SK-N-SH treated with all-trans-retinoic acid at 6 μM for 48 hours (cell line): Measurements from ENCODE around the gene ZNF689.

Experiments used
- ATAC-seq: fragments of 200-7000 bp; cut with Tn5 transposase; 3 replicates; pipeline ENCODE4 v1.9.1; 2020; ENCODE audit warnings: mild to moderate bottlenecking, moderate library complexity
- ARNTL ChIP-seq: fragments of 450-650 bp; formaldehyde crosslinking; IDR thresholded peaks from 2 replicates; pipeline ENCODE4 v1.5.0; 2020; ENCODE audit warnings: low read depth, mild to moderate bottlenecking, moderate library complexity, borderline replicate concordance
- BACH2 ChIP-seq: fragments of 250-450 bp; sonication (Bioruptor Pico); IDR thresholded peaks from 2 replicates; pipeline ENCODE4 v1.9.0; 2021; ENCODE audit warnings: mild to moderate bottlenecking, borderline replicate concordance
- CSDC2 ChIP-seq: fragments of 250-450 bp; sonication (Bioruptor Pico); IDR thresholded peaks from 2 replicates; pipeline ENCODE4 v1.5.0; 2020; ENCODE audit warnings: mild to moderate bottlenecking, moderate library complexity
- ESRRG ChIP-seq: fragments of 250-450 bp; sonication (Bioruptor Pico); IDR thresholded peaks from 2 replicates; pipeline ENCODE4 v1.6.1; 2021; ENCODE audit warnings: mild to moderate bottlenecking
- GLIS3 ChIP-seq: fragments of 250-450 bp; sonication (Bioruptor Pico); IDR thresholded peaks from 2 replicates; pipeline ENCODE4 v1.5.0; 2020; ENCODE audit warnings: mild to moderate bottlenecking, moderate library complexity
- ISL1 ChIP-seq: fragments of 250-450 bp; sonication (Bioruptor Pico); IDR thresholded peaks from 2 replicates; pipeline ENCODE4 v2.1.2; 2022; ENCODE audit warnings: mild to moderate bottlenecking, moderate library complexity
- PPARA ChIP-seq: fragments of 250-450 bp; sonication (Bioruptor Pico); IDR thresholded peaks from 2 replicates; pipeline ENCODE4 v1.5.0; 2020; ENCODE audit warnings: mild to moderate bottlenecking, borderline replicate concordance
- SNAI2 ChIP-seq: fragments of 250-450 bp; sonication (Bioruptor Pico); IDR thresholded peaks from 2 replicates; pipeline ENCODE4 v1.5.0; 2020; ENCODE audit warnings: mild to moderate bottlenecking, moderate library complexity
- TCF4 ChIP-seq: fragments of 250-450 bp; sonication (Bioruptor Pico); IDR thresholded peaks from 2 replicates; pipeline ENCODE4 v1.8.0; 2021; ENCODE audit warnings: mild to moderate bottlenecking, moderate library complexity, borderline replicate concordance
- TOX ChIP-seq: fragments of 250-450 bp; sonication (Bioruptor Pico); IDR thresholded peaks from 2 replicates; pipeline ENCODE4 v1.8.0; 2021; ENCODE audit warnings: mild to moderate bottlenecking, moderate library complexity, borderline replicate concordance
- ZC3H10 ChIP-seq: fragments of 250-450 bp; sonication (Bioruptor Pico); IDR thresholded peaks from 2 replicates; pipeline ENCODE4 v1.5.1; 2021; ENCODE audit warnings: mild to moderate bottlenecking, moderate library complexity
- ZFP3 ChIP-seq: fragments of 250-450 bp; sonication (Bioruptor Pico); IDR thresholded peaks from 2 replicates; pipeline ENCODE4 v1.5.0; 2020; ENCODE audit warnings: mild to moderate bottlenecking, moderate library complexity
- ZFP30 ChIP-seq: fragments of 450-650 bp; formaldehyde crosslinking; IDR thresholded peaks from 2 replicates; pipeline ENCODE4 v1.5.0; 2022; ENCODE audit warnings: mild to moderate bottlenecking, moderate library complexity
- ZNF565 ChIP-seq: fragments of 450-650 bp; formaldehyde crosslinking; conservative IDR thresholded peaks from 2 replicates; pipeline ENCODE4 v1.5.0; 2020; ENCODE audit warnings: low read depth, mild to moderate bottlenecking, moderate library complexity
- ZNF70 ChIP-seq: fragments of 450-650 bp; formaldehyde crosslinking; IDR thresholded peaks from 2 replicates; pipeline ENCODE4 v1.5.0; 2020; ENCODE audit warnings: mild to moderate bottlenecking, moderate library complexity
- ZNF8 ChIP-seq: fragments of 450-650 bp; formaldehyde crosslinking; IDR thresholded peaks from 2 replicates; pipeline ENCODE4 v1.5.0; 2020; ENCODE audit warnings: mild to moderate bottlenecking, moderate library complexity
- TF ChIP-seq, protein P1 (sequence below): fragments of 250-450 bp; sonication (Bioruptor Pico); IDR thresholded peaks from 2 replicates; pipeline ENCODE4 v1.5.1; 2020; ENCODE audit warnings: low read depth, mild to moderate bottlenecking, moderate library complexity
- TF ChIP-seq, protein P2 (sequence below): fragments of 250-450 bp; sonication (Bioruptor Pico); IDR thresholded peaks from 2 replicates; pipeline ENCODE4 v1.5.1; 2021; ENCODE audit warnings: mild to moderate bottlenecking, moderate library complexity
- TF ChIP-seq, protein P3 (sequence below): fragments of 250-450 bp; sonication (Bioruptor Pico); IDR thresholded peaks from 2 replicates; pipeline ENCODE4 v1.8.0; 2021; ENCODE audit warnings: low read depth, mild to moderate bottlenecking, moderate library complexity, borderline replicate concordance
- TF ChIP-seq, protein P4 (sequence below): fragments of 250-450 bp; sonication (Bioruptor Pico); IDR thresholded peaks from 2 replicates; pipeline ENCODE4 v1.5.0; 2020; ENCODE audit warnings: mild to moderate bottlenecking, moderate library complexity

Gene ZNF689

DNA sequence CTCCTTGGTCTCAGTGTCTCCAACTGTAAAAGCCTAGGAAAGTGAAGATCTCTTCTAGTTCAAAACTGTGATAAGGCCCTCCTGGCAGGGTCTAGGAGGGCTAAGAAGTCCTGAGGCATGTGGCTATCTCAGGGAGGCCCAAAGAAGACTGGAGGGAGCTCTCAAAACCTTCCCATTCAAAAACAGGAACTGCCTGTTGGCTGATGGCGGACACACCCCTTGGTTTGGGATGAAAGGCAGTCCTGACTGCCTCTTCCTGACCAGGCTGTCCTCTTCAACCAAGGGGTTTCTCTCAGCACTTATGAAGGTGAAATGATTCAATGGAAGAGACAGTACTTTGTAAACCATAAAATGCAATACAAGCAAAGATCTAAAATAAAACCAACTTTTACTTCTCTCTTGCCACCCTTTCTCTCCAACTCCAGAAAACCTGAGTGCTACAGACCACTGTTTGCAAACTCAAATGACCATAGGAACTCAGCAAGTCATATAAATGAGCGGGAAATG, 56.7 kb downstream of the ZNF689 start:
- ATAC-seq, result no peak
- TF ChIP-seq ZNF565, result no peak

DNA sequence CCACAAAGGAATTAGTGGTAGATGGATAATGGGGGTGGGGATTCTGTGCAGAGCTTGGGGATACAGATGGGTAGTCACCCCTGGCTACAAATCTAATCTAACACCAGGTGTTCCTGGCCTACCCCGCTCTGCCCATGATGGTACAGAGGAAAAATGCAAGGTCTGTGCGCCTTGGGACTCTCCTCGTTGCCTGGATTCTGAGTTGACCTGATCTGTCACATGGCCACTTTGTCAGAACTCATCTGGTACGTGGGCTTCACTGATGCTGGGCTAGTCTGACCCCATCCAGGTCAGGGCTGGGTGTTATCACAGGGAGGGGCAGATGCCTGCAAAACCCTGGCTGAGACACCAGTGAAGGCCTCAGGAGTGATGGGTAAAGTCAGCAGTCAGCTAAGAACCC, 57.2 kb downstream of the ZNF689 start:
- no peak for ATAC-seq
- TF ChIP-seq ZFP30 (CRISPR knock-in tag) (no peak), TCF4 (CRISPR knock-in tag) (no peak), SNAI2 (no peak), GLIS3 (no peak), ARNTL (CRISPR knock-in tag) (no peak), PPARA (no peak), ZFP3 (no peak), BACH2 (CRISPR knock-in tag) (no peak), CSDC2 (CRISPR knock-in tag) (no peak), TOX (CRISPR knock-in tag) (no peak), ZNF70 (CRISPR knock-in tag) (no peak), ZNF565 (no peak), ZC3H10 (no peak), ESRRG (CRISPR knock-in tag) (no peak), ISL1 (CRISPR knock-in tag) (no peak), ZNF8 (CRISPR knock-in tag) (no peak)
- TF ChIP-seq, protein P1, sequence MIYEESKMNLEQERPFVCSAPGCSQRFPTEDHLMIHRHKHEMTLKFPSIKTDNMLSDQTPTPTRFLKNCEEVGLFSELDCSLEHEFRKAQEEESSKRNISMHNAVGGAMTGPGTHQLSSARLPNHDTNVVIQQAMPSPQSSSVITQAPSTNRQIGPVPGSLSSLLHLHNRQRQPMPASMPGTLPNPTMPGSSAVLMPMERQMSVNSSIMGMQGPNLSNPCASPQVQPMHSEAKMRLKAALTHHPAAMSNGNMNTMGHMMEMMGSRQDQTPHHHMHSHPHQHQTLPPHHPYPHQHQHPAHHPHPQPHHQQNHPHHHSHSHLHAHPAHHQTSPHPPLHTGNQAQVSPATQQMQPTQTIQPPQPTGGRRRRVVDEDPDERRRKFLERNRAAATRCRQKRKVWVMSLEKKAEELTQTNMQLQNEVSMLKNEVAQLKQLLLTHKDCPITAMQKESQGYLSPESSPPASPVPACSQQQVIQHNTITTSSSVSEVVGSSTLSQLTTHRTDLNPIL, result no peak
- TF ChIP-seq, protein P2, sequence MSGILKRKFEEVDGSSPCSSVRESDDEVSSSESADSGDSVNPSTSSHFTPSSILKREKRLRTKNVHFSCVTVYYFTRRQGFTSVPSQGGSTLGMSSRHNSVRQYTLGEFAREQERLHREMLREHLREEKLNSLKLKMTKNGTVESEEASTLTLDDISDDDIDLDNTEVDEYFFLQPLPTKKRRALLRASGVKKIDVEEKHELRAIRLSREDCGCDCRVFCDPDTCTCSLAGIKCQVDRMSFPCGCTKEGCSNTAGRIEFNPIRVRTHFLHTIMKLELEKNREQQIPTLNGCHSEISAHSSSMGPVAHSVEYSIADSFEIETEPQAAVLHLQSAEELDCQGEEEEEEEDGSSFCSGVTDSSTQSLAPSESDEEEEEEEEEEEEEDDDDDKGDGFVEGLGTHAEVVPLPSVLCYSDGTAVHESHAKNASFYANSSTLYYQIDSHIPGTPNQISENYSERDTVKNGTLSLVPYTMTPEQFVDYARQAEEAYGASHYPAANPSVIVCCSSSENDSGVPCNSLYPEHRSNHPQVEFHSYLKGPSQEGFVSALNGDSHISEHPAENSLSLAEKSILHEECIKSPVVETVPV (CRISPR knock-in tag), result no peak
- TF ChIP-seq, protein P3, sequence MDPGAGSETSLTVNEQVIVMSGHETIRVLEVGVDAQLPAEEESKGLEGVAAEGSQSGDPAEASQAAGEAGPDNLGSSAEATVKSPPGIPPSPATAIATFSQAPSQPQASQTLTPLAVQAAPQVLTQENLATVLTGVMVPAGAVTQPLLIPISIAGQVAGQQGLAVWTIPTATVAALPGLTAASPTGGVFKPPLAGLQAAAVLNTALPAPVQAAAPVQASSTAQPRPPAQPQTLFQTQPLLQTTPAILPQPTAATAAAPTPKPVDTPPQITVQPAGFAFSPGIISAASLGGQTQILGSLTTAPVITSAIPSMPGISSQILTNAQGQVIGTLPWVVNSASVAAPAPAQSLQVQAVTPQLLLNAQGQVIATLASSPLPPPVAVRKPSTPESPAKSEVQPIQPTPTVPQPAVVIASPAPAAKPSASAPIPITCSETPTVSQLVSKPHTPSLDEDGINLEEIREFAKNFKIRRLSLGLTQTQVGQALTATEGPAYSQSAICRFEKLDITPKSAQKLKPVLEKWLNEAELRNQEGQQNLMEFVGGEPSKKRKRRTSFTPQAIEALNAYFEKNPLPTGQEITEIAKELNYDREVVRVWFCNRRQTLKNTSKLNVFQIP (CRISPR knock-in tag), result no peak
- TF ChIP-seq, protein P4, sequence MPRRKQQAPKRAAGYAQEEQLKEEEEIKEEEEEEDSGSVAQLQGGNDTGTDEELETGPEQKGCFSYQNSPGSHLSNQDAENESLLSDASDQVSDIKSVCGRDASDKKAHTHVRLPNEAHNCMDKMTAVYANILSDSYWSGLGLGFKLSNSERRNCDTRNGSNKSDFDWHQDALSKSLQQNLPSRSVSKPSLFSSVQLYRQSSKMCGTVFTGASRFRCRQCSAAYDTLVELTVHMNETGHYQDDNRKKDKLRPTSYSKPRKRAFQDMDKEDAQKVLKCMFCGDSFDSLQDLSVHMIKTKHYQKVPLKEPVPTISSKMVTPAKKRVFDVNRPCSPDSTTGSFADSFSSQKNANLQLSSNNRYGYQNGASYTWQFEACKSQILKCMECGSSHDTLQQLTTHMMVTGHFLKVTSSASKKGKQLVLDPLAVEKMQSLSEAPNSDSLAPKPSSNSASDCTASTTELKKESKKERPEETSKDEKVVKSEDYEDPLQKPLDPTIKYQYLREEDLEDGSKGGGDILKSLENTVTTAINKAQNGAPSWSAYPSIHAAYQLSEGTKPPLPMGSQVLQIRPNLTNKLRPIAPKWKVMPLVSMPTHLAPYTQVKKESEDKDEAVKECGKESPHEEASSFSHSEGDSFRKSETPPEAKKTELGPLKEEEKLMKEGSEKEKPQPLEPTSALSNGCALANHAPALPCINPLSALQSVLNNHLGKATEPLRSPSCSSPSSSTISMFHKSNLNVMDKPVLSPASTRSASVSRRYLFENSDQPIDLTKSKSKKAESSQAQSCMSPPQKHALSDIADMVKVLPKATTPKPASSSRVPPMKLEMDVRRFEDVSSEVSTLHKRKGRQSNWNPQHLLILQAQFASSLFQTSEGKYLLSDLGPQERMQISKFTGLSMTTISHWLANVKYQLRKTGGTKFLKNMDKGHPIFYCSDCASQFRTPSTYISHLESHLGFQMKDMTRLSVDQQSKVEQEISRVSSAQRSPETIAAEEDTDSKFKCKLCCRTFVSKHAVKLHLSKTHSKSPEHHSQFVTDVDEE (CRISPR knock-in tag), result no peak
